ENCODE results near the gene SCGB2A2.

The SCGB2A2 gene

DNA sequence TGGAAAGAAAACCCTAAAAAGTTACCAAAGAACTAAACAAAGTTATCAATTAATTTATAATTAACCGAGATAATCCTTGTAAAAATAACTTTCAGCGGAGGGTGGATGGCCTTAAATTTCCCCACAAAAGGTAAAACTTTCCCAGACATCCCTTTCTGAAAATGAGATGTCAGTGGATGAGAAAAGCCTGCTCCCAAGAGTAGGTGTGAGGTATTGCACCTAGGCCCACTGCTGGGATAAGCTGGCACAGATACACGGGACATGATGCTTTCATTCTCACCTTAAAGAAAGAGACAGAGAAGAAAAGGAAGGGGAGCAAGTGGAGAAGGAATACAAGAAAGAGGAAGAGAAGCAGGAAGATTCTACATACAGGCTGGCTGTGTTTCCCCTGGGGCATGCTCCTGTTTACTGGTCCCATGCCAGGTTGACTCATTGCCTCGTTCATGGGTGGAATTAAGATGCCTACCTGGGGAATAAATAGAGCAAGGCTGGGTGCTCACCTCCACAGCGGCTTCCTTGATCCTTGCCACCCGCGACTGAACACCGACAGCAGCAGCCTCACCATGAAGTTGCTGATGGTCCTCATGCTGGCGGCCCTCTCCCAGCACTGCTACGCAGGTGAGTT, at the start of gene SCGB2A2:
TSS of gene SCGB2A2 (plus strand) at position 505 of the 625 bp plus-strand sequence. CDS start at position 564, 59 bp downstream.
- DNase-seq, result no peak

DNA sequence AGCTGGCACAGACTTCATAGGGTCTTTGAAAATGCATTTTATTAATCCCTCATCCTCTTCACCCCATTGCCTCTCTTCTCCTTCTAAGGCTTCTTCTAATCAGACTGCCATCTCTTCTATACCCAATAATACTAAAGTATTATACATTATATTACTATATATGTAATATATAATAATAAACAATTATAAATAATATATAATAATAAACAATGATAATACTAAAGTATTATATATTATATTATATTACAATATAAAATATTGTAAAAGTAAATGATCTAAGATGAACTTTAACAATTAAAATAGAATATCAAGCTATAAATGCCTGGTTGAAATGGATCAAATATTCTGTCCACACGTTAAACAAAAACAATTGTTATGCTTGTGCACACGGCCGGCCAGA, 48.5 kb upstream of the SCGB2A2 start:
- no peak for DNase-seq

DNA sequence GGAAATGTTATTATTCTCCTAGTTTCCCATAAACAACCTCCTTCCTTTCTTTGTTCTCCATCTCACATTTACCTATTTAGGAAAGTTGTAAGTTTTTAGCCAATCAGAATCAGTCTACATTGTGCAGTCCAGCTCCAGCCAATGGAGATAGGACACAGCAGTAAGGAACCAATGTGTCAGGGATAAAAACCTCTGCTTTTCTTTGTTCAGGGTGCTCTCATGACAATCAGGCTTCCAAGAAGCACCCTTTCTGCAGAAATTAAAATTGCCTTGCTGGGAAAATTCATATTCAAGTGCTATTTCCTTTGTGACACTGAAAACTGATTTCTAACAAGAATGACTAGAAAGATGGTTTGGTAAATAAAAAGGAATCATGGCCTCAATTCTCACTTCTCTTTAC, 46.9 kb upstream of the SCGB2A2 start:
- no peak for DNase-seq

DNA sequence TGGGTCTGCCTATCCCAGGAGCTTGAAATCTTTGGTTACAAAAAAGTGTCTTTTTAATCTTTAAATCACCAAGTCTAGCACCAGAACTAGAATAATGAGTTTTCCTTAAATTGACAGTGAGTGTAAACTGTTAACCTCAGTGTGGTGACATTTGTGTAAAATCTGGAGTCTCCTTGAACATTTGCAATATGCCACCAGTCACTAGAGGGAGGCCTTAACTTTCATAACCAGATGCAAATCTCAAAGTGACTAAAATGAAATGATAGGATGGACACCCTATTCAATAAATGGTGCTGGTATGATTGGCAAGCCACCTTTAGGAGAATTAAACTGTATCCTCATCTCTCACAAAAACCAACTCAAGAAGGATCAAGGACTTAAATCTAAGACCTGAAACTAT, 36.2 kb upstream of the SCGB2A2 start:
- no peak for DNase-seq

DNA sequence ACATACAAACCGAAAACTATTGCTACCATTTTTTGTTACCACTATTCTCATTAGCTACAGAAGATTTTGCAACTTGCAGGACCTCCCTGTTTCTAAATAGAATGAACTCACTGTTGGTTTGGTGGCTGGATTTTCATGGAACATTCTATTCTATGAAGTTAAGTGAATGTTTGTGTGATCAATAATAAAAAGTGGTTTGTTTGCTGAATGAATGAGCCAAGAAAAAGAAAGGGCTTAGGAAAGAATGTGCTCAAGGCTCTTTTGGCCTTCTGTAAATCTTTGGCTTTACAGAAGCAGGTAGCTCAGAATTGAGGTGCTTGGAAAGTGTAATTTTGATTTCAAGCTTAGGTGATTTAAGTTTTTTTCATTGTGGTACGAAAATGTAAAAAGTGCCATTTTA, 33.8 kb upstream of the SCGB2A2 start:
- DNase-seq, result no peak

DNA sequence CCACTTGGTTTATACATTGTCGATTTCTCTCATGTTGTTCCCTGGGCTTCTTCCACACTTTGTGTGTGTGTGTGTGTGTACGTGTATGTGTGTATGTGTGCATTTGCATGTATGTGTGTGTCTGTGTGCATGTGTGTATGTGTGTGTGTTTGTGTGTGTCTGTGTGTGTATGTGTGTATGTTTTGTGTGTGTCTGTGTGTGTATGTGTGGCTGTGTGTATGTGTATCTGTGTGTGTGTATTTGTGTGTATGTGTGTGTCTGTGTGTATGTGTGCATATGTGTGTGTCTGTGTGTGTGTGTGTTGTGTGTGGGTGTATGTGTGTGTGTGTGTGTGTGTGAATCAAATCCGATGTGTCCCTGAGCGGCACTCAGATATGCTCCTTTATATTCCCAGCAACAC, 32.5 kb upstream of the SCGB2A2 start:
- DNase-seq, result no peak

DNA sequence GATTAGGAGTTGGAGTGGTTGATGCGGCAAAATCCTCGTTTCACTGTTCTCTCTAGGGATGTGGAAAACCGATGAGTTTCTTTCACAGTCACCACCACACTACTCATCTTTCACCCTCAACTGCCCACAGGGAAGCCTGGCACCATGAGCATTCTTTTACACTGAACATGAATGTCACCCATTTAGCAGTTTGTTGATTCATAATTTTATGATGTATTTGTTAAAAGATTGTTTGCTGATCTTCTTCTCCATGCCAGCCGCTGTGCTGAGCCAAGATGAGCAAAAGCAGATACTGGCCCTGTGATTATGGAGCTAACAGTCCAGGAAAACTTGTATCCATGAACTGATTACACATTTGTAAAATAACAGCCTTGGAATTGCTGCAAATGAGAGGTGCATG, 31.8 kb upstream of the SCGB2A2 start:
- no peak for DNase-seq

DNA sequence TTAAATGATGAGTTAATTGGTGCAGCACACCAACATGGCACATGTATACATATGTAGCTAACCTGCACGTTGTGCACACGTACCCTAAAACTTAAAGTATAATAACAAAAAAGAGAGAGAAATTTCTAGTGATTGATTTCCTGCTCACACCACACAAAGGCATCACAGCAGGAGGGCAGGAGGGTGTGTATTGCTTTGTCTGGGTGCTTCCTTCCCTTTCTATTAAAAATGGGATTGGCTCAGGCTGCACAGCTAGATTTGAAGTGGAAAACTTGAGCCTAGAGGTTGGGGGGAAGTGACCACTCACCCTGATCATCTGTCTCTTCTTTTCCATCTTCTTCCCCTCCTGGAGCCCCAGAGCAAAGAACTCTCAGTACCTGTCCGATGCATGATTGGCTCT, 28.9 kb upstream of the SCGB2A2 start:
- DNase-seq, result no peak

DNA sequence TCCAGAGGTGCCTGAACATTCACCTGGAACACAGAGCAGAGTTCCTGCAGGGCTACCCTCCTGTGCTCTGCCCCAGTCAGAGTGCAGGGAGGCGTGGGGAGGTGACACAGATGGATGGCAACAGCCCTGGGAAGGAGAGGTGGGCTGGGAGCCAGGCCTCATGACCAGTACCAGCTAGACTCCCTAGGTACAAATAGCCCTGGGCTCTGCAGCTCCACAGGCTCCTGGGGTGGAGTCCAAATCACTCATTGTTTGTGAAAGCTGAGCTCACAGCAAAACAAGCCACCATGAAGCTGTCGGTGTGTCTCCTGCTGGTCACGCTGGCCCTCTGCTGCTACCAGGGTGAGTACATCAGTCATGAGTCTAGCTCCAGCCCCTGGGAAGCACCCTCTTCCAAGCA, 27.9 kb upstream of the SCGB2A2 start, which contains the start of gene SCGB1D2:
TSS of gene SCGB1D2 (plus strand) at position 219 of the 400 bp plus-strand sequence. CDS start at position 288, 69 bp downstream.
- no peak for DNase-seq

DNA sequence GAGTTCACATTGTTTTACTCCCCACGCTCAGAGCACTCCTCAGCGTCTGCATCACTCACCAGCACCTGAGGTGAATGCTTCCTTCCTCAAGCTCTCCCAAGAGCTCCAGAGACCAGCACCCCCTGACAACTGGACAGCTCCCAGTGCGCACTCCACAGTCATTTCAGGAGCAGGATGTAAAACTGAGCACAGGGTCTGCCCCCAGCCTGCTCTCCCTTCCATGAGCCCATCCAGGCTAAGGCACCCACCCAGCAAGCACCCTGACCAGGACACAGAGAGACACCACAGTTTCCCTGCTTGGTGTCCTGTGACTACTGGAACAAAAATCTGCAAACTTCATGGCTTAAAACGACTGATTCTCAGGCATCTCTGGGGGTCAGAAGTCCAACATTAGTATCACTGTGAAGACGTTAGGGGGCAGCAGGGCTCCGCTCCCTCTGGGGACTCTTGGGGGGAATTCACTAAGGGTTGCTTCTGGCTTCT, 24.6 kb upstream of the SCGB2A2 start:
- no peak for DNase-seq

DNA sequence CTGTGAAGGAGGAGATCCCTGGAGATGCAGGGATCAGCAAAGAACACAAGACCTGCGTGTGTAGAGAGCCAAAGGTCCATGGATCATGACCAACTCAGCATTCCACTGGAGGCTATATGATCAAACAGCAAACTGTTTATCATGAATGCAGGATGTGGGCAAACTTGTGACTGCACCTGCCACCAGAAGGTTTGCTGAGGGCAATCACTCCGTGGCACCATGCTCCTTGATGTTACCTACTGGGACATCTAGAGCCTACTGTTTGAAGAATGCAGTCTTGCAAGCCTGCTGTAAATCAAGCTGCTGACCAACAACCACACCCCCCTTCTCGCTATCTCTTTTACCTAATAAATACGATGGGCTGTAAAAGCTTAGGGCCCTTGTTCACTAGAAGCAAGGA, 18.3 kb upstream of the SCGB2A2 start:
- no peak for DNase-seq

DNA sequence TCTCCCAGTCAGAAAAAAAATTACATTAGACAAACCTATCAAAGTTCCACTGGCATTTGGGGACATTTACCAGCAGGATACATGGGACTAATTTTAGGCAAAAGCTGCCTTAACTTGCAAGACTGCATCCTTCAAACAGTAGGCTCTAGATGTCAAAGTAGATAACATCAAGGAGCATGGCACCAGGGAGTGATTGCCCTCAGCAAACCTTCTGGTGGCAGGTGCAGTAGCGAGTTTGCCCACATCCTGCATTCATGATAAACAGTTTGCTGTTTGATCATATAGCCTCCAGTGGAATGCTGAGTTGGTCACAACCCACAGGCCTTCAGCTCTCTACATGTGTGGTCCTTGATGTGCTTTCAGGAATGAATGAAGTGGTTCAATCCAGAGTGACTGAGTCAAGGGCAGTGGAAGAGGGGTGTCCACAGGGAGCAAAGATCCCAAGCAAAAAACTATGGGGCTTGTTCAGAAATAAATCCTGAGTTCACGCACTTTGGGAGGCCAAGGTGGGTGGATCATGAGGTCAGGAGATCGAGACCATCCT, 15.9 kb upstream of the SCGB2A2 start:
- no peak for DNase-seq

DNA sequence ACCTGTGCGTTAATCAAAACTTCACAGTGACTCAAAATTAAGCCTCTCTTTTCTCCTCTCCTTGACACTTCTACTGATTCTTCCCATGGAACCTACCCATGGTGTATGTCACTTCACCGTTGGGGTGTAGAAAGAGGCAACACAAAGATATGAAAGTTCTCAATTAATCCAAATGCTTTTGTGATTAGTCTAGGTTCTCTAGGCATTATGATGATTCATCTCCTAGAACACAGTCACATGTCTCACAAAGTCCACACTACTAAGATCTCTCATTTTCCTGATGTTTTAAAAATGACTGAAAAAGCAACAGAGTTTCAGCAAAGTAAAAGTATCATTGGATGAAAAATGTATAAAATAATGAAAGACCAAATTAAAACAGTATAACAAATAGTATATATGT, 13.7 kb upstream of the SCGB2A2 start:
- DNase-seq, result no peak

DNA sequence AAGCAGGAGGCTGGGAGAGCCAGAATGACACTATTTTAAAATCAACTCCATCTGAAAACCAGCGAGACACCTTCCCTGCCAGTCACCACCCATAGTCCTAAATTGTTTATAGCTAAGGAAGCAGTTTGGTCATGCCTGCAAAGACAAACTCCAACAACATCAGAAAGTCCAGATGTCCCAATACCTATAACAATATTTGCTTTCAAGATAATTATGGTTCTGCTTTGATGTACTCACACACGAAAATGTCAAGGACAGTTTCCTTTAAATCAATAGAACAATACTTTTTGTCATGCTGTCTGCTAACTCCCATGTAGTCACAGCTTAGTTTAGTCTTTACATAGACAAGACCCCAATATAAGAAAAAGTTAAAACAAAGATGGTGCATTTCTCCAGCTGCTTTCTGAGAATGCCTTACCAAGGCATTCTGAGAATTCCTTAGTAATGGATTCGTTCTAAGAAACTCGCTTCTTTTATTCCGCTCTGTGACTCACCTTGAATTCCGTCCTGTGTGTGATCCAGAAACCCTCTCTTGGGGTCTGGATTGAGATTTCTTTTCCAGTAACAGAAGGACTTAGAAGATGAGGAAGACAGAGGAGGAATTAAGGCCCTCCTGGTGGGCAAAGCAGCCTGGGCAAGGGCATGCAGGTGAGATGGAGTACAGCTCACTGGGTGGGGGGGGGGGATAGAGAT, 9.6 kb upstream of the SCGB2A2 start:
- no peak for DNase-seq

DNA sequence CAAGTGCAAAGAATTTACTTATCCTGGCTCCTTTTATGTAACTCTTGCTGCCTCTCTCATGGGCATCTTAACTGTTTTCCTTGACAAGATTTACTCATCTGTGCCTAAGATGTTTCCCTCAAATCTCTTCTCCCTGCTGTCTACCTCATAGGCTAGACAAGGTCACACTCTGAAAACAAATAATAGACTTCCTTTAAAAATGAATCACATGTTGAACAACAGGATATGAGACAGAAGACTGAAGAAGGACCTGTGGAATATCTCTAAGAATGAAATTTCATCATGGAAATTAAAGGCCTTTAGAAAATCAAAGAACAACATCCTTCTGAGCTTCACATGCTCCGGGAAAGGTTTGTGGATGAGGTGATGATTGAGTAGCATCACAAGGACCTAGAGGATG, 6.0 kb upstream of the SCGB2A2 start:
- no peak for DNase-seq

DNA sequence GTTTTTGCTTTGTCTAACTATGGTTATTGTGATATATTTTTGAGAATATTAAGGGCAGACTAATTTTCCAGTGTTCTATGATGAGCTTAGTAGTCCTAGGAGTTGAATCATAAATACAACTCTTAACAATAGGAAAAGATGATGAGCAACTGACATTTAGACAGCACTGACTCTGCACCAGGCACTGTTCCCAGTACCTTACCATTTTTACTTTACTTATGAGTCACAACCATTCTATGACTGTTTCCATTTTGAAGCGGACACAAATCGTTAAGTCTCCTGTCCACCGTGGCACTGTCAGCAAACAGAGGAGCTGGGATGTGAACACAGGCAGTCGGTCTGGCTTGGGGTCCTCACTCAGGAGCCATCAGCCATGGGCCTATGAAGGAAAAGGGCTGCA, 3.4 kb upstream of the SCGB2A2 start:
- no peak for DNase-seq

DNA sequence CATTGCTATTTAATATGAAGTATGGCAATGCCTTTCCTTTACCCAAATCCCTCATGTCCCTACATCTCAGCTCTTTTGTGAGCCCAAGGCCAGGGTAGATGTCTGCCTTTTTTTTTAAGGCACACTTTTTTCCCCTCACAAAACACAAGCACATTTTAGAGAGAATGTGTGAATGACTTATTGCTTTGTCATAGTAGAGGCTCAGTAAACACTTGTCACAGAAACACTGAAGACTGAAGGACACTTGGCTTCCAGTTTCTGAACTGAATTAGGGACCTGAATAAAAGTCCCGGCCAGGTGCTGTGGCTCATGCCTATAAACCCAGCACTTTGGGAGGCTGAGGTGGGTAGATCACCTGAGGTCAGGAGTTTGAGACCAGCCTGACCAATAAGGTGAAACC, 2.9 kb upstream of the SCGB2A2 start:
- no peak for DNase-seq

DNA sequence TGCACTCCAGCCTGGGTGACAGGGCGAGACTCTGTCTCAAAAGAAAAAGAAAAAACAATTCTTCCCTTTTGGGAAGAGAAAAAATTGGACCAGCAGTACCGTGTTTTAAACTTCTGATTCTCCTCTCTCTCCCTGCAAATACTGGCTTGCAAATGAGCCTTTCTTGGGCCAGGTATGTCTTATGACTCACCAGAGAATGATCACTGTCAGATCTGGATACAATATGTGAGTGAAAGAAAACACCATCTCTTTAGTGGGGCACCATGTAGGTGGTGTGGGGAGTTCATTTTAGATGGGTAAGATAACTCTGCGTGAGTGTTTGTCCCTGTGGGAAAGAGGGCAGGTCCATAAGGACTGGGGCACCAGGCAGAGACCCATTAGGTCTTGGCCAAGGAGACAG, 2.4 kb upstream of the SCGB2A2 start:
- DNase-seq, result no peak

DNA sequence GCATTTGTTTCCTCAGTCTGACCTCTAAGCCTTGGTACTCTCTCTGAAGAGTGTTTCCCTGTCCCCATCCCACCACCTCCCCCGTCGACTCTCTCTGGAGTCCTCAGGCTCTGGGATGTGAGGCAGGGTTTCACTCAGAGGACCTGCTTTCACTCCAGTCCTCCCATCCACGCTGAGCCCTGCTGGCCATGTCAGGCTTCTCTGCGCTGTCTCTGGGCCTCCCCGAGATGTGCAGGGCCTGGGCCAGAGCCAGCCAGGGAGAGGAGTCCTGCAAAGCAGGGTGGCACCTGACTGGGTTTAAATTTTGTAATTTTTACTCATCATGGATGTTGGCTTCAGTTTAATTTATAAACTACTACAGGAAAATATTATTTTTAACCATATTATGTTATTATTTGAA, 3.3 kb downstream of the SCGB2A2 start:
- DNase-seq, result no peak

DNA sequence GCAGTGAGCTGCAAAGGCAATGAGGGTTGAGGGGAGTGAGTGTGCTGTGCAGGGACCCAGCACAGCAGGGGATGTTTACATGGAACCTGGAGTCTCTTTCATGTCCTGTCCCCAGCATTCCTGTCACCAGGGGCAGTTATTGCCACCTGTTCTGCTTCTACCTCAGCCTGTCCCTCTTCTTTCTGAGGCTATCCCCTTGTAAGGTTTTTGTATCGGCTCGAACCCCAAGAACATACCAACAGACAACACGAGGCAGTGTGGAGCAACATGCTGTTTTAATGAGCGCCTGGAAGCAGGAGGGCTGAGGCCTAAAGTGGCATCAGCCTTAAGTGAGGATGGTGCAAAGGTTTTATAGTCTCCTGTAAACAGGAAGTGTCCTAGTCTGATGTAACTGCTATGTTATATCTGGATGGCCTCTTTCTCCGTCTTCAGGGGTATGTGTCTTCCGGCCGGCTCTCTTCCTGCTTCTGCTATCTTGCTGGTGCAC, 3.9 kb downstream of the SCGB2A2 start:
- DNase-seq, result no peak

DNA sequence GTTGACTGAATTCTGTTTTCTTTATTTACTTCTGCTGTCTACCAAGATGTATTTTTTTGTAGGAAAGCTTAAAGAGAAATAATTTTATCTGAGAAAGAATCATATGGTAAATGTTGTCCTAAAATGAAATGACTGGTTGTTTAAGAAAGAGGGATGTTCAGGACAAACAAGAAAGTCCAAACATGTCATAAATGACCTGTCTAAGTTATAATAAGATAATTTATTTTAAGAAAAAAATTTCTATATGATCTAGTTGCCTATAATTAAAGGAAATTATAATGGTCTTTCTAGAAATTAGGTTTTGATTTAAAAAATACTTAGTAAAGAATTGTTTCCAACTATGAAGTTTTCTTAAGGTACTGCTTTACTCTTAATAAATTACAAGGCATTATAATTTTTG, 10.5 kb downstream of the SCGB2A2 start:
- DNase-seq, result no peak

DNA sequence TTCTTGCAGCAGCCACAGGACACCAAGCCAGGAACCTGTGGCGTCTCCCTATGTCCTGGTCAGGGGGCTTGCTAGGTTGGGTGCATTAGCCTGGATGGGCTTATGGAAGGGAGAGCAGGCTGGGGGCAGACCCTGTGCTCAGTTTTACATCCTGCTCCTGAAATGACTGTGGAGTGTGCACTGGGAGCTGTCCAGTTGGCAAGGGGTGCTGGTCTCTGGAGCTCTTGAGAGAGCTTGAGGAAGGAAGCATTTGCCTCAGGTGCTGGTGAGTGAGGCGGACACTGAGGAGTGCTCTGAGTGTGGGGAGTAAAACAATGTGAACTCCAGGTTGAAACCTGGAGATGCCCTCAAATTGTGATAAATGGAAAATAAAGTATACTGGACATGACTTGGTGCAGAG, 25.5 kb downstream of the SCGB2A2 start:
- no peak for DNase-seq

DNA sequence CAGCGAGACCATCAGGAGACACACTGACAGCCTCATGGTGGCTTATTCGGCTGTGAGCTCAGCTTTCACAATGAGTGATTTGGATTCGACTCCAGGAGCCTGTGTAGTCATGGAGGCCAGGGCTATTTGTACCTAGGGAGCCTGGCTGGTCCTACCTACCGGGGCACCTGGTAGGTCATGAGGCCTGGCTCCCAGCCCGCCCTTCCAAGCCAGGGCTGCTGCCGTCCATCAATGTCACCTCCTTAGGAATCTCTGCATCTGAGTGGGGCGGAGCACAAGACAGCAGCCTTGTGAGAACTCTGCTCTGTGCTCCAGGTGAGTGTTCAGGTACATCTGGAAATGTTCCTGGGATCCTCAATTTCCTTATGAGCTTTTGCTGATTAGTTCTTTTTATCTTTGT, 29.0 kb downstream of the SCGB2A2 start, which contains the start of gene SCGB1D4:
TSS of gene SCGB1D4 (minus strand) at position 101 of the 400 bp plus-strand sequence. CDS start at position 36, 65 bp downstream.
- DNase-seq, result no peak

DNA sequence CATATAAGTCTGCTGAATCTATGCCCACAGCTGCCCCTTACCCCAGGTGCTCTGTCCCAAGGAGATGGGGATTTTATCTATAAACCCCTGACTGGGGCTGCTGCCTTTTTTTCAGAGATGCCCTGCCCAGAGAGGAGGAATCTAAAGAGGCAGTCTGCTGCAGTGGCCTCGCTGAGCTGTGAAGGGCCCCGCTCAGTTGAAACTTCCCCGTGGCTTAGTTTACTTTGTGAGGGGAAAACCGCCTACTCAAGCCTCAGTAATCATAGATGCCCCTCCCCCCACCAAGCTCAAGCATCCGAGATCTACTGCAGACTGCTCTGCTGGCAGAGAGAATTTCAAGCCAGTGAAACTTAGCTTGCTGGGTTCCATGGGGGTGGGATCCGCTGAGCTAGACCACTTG, 36.3 kb downstream of the SCGB2A2 start:
- DNase-seq, result no peak
